Neural progenitor cell (in vitro differentiated cells): Measurements from ENCODE around the gene PAX7.

Source experiments
- EZH2 ChIP-seq: fragments of 200-600 bp; sonication (generic); IDR thresholded peaks from 2 replicates; pipeline ENCODE4 v1.6.1; 2017; ENCODE audit warnings: antibody characterized with exemption, mild to moderate bottlenecking, moderate library complexity
- EZH2phosphoT487 ChIP-seq: fragments of 200-600 bp; sonication (generic); IDR thresholded peaks from 2 replicates; pipeline ENCODE4 v1.6.1; 2017; ENCODE audit warnings: antibody characterized with exemption
- TF ChIP-seq, protein P1 (sequence below): fragments of 200-600 bp; sonication (generic); IDR thresholded peaks from 2 replicates; pipeline ENCODE4 v1.5.1; 2017; ENCODE audit warnings: antibody characterized with exemption, mild to moderate bottlenecking

DNA sequence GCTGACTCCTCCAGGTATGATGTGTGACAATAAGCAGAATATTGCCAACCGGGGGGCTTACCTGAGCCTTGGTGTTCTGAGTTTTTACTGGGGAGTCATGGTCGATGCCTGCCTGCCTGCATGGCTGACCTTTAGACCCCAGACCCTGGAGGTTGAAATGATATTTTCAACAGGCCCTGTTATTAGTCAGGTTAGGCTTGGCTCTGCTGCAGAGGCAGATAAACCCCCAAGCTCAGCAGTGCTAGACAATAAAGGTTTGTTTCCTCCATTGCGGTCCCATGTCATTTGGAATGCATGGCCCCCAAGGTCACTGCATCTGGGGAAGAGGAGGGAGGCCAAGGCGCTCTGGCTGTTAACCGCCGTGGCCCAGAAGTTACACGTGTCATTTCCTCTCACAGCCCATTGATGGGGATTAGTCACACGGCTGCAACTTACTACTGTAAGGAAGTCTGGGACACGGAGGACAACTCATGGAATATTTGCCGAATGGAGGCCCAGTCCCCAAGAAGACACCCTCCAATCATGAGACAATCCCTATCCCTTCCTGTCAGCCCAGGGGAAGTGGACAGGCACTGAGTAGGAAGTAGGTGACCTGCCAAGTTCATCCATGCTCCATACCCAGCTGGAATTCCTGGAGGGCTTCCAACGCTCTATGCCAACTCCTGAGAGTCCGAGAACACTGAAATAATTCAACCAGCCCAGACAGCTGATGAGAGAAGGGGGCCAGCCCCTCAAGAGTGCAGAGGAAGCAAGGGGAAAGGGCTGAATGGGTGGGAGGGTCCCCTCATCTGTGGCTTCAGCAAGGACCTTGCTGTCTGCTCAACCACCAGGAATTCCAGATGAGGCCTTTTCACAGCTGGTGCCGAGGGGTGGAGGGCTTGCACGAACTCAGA lies 131.5 kb downstream of the PAX7 start:
- TF ChIP-seq, protein P1, sequence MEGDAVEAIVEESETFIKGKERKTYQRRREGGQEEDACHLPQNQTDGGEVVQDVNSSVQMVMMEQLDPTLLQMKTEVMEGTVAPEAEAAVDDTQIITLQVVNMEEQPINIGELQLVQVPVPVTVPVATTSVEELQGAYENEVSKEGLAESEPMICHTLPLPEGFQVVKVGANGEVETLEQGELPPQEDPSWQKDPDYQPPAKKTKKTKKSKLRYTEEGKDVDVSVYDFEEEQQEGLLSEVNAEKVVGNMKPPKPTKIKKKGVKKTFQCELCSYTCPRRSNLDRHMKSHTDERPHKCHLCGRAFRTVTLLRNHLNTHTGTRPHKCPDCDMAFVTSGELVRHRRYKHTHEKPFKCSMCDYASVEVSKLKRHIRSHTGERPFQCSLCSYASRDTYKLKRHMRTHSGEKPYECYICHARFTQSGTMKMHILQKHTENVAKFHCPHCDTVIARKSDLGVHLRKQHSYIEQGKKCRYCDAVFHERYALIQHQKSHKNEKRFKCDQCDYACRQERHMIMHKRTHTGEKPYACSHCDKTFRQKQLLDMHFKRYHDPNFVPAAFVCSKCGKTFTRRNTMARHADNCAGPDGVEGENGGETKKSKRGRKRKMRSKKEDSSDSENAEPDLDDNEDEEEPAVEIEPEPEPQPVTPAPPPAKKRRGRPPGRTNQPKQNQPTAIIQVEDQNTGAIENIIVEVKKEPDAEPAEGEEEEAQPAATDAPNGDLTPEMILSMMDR: no peak
- TF ChIP-seq EZH2phosphoT487 (no peak), EZH2 (no peak)
